Measurements from ENCODE around the gene STARD13. TPM values are rescaled to one million over a fixed set of nuclear protein-coding genes. Genes with fewer than 3 reads are reported as not detected.

STARD13 gene
- polyA plus RNA-seq, 4 donors: 23.3 to 24.1 (median 23.7) TPM

DNA sequence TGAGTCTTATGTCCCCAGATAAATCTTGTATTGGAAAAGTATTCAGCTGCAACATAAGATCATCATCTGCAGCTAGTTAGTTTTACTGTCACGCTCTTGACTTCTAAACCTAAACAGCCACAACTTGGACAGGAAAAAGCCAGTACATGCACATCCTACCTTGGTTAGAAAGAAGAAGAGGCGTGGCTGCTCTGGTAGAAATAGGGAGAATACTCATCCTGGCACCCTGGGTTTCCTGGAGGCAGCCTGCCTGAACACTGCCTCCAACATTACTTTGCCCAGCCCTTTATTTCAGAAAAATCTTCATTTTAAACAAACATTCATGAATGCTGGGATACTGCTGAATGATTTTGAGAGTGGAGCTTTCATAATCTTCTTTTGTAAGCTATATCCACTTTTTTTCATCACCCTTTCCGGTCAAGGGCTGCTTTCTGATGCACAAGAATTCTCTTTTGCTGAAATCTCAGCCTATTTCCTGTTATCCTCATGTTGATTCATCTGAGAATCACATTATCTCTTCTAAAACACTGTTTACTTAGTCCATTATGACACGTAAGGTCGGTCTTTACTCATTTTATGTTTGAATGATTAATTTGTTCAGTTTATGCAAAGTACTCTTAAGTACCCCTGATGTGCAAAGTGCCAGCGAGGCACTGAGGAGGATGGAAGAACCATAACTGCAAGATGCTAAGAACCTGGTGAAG lies 55.2 kb downstream of the STARD13 start:
- DNase-seq (ENCODE audit: low read depth in 4 of 4, low spot score in 3 of 4): no peak

DNA sequence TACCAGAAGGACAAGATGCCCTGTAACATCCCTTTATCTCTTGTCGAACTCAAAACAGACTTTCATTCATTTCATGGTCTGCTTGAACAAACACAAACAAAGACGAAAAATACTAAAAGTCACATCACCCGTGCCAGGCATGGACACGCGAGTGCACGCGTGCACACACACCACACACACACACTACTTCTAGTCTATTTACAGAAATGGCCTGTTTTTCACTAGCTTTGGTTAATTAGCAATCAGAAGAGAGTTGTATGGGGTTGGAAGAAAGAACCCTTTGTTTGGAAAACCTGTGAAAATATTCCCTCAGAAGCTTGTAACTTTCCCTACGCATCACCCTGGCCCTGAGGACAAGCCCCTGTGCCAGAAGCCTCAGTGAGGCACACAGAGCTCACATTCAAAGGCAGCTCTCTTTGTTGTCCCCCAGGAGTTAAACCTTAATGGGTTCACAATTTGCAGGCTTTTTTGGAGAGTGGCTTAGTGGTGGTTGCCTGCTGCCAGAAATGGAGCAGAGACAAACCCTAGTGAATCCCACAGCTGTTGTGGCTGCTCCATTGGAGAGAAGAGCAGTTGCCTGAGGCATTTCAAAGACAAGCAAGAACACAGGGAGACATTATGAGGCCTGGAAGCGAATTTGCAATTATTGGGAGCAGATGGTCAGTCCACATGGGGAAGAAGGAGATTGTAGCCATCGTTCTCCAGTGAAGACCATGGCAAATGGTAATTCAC lies 55.9 kb downstream of the STARD13 start:
- DNase-seq (ENCODE audit: low read depth in 4 of 4, low spot score in 3 of 4): no peak

DNA sequence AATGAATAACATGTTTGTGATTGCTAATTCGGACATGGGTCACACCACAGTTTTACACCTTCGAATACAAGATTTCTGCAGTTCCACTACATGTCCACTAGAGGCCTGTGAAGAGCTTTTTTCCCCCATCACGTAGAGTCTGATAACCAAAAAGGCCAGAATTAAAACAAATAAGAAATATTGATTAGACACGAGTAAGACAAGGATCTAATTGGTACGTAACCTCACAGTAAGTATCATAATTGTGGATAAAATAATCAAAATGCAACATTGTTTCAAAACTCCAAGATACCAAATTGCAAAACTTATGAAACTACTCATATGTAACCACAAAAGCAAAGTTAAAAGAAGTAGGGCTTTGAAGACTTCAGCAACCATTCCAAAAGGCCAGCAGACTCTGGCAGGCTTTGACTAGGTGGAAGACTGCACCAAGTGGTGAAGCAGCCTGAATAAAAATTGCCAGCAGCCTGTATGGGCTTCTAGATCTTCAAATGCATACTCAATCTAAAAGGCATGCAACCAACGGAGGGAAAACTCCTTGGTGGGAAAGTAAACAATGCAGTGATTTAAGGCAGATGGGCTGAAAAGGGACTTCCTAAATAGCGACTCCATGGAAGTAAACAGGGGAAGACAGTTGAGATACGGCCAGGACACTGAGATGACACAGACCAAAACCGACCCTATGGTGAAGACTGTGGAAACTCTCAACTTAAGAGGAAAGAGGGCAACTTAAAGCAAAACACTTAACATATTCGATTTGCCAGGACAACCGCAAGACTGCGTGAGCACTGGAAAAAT lies 56.7 kb downstream of the STARD13 start:
- no peak for DNase-seq (ENCODE audit: low read depth in 4 of 4, low spot score in 3 of 4)

DNA sequence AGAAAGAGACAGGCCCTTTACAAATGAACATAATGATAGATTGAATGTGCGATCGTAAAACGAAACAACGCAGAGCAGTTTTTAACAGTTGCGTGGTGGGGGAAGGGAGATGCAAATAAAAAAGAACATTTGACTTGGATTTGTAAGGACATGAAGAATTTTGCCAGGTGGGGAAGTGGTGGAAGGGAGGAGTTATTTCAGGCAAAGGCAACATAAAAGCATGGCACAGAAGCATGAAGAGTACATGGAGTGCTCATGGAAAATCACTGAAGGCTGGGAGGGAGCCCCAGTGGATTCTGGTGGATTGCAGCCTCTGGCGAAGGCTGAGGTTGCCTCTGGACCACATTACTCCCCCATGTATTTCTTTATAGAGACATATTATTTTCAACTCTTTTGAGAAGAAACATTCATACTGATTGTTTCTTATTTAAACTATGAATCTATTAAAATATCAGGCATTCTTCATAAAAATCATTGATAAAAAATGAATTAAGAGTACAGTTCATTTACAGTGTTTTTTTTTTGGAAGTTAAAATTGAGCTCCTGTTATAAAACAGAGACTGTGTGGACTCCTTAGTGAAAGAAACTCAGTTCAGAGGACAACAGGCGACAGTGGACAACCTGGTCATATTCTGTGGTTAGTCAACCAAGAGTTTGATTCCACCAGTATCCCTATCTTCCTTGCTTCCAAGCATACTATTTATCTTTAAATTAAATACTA lies 57.5 kb downstream of the STARD13 start:
- no peak for DNase-seq (ENCODE audit: low read depth in 4 of 4, low spot score in 3 of 4)

DNA sequence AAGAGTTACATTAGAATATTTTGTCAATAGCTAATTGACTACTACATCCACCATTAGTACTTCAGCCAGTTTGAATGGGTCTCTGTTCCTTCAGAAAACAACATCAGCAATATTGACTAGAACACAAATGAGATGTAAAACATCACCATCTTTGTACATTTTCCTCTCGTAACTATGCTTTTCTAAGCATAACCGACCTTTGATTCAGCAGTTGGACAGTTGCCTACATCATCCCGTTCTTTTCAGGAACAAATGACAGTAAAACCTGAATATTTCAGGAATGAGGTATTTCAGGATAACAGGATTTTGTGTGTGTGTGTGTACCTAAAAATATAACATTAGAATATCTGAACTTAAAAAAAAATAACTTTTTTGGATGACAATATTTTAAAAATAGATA lies 60.9 kb downstream of the STARD13 start:
- no peak for DNase-seq (ENCODE audit: low read depth in 4 of 4, low spot score in 3 of 4)

DNA sequence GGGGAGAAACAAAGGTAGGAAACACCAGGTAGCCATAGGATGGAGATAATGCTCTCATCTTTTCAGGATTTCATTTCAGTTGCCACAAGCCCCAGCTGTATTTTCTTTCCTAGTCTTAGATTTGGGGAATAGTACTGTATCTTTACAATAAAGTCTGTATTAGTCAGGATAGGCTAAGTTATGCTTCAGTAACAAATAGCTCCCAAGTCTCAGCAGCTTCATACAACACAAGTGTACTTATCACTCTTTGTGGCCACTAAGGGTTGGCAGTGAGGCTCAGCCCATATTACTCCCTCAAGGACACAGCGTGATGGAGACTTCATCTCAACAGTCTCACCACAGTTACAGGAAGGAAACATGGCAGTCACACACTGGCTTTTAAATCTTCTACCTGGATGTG lies 61.4 kb downstream of the STARD13 start:
- DNase-seq (ENCODE audit: low read depth in 4 of 4, low spot score in 3 of 4): no peak

DNA sequence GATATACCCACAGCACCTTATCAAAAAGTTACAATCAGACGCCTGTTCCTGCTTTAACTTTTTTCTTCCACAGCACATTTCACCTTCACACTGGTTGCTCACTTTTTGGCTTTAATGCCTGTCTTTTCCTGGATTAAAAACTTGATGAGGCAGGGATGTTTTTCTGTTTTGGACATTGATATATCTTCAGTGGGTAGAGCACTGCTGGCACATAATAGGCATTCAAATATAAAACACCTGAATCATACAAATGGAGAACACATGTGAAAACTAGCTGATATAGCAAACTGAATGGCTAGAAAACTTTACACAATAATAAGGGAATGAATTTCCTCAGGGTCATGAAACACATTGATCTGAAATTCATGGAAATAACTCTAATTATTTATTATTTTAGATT lies 65.6 kb downstream of the STARD13 start:
- DNase-seq (ENCODE audit: low read depth in 4 of 4, low spot score in 3 of 4): no peak

DNA sequence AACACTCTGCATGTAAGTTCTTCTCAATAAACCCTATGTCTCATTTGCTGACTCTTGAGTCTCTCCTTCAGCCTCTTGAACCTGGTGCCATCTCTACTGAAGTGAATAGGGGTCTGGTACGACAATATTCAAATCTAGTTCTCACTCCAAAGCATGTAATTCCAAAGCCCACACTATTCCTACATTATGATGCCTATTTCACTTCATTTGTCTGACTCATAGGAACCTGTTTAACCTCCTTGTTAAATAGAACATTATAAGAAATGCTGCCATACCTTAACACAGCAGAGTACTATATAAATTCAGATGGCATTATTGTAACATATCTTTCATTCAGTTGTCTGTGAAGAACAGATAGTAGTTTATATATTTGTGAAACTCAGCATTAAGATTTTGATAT lies 67.1 kb downstream of the STARD13 start:
- no peak for DNase-seq (ENCODE audit: low read depth in 4 of 4, low spot score in 3 of 4)

DNA sequence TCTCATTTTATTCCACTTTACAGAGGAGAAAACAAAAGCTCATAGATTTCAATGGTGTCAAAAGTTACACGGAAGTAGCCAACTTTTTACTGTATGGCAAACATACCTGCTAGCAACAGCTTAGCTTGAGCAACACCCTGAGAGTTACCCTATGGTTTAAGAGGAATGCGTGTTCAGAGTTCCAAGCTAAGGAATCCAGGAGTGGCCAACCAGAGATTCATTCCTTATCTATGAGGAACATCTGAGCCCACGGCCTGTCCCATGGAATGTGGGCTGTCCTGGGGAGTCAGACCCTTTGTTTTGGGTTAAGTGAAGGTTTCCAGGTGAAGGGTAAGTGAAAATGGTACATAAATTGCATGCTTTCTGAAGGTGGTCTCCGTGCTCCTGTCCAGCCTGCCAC lies 67.5 kb downstream of the STARD13 start:
- no peak for DNase-seq (ENCODE audit: low read depth in 4 of 4, low spot score in 3 of 4)

DNA sequence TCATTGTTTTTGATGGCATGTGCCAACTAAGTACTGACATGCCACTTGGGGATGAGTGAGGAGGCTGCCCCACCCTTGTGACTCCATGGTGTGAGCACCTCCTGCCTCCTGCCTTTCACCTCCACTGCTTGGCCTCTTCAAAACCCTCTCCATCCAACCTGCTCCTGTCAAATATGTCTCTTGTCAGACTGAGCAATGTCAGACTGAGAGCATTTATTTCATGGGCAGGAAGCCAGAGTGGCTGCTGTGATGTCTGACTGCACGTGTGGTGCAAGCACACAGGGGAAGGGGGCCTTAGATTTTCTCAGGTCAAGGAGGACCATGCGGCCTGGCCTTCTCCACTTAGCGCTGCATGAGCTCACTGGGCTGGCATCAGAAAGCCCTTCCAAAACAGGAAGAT lies 68.3 kb downstream of the STARD13 start:
- DNase-seq (ENCODE audit: low read depth in 4 of 4, low spot score in 3 of 4): no peak

DNA sequence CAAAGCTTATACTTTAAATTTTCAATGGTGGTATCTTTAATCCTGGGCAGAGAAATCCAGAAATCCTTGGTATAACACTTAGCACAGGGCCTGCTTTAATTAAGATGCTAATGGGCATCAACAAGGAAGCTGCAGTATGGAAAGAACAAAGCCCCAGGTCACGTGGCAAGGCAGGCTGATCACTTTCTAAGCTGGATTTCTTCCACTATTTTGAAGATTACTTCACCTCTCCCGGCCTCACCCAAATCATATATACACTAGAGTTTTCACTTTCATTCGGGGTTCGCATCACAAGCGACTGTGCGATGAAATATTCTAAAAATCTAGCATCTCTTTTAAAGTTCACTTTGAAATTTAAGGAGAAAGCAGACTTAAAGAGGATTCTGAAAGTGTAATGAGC lies 71.8 kb downstream of the STARD13 start:
- no peak for DNase-seq (ENCODE audit: low read depth in 4 of 4, low spot score in 3 of 4)

DNA sequence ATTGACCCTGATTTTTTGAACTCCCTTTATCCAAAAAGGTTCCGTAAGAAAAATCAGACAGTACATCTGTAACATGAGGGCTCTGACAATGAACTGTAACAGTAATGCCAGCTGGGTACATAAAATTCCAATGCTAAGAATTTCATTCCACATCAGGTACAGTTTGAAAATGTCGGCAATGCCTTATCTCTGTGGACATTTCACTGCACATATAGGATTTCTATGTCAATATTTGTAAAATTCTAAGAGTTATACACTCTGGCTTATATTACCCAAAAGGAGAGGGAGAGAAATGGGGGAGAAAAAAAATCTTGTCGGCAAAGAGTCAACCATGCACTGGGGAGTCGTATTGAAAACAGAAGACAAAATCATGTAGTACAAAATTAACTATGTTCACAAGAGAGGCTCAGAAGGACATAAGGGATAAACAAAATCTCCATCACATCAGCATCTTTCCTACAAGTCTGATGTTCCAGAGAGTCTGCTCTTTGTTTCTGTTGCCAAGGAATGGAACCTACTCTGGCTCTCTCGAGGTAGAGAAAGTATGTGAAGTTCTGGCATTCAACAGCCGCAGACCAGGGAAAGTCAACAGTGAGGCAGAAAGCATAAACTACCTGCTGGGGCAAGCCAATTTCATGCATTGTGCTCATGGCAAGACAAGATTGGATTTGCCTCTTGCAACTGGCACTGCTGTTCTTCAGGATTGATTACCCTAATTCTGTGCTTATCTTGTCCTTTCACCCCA lies 72.4 kb downstream of the STARD13 start:
- no peak for DNase-seq (ENCODE audit: low read depth in 4 of 4, low spot score in 3 of 4)

DNA sequence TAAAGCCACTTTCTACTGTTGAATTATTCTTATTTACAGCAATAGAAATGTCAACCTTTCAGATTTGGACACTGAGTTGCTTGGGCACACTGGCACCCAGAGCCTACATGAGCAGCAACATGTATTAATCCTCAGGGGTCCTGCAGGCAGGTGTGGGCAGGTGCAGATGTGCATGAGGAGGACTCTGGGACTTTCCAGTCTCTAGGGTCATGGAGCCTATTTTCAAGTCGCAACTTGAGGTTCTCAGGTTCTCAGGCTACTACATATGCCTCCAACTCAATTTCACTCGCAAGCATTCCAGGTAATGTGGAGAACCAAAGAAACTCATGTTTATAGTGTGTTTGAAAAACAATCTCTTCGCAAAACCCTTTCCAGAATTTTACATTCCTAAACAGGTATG lies 73.2 kb downstream of the STARD13 start:
- DNase-seq (ENCODE audit: low read depth in 4 of 4, low spot score in 3 of 4): no peak

DNA sequence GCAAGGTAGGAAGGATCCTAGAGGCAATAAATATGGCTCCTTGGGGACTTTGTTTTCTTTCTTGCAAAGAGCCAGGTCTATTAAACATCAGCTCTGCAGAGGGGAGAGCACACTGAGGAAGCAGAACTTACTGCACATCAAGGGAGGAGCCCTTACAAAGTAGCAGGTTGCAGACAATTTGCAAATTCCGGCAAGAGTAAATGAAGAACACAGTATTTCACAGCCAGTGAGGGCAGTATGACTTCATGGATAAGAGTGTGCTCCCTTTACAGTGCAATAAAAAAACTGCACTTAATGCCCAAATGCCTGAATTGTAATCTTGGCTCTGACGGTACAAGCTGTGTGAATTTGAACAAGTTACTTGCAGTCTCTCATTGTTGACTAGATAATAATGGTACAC lies 75.5 kb downstream of the STARD13 start:
- no peak for DNase-seq (ENCODE audit: low read depth in 4 of 4, low spot score in 3 of 4)

DNA sequence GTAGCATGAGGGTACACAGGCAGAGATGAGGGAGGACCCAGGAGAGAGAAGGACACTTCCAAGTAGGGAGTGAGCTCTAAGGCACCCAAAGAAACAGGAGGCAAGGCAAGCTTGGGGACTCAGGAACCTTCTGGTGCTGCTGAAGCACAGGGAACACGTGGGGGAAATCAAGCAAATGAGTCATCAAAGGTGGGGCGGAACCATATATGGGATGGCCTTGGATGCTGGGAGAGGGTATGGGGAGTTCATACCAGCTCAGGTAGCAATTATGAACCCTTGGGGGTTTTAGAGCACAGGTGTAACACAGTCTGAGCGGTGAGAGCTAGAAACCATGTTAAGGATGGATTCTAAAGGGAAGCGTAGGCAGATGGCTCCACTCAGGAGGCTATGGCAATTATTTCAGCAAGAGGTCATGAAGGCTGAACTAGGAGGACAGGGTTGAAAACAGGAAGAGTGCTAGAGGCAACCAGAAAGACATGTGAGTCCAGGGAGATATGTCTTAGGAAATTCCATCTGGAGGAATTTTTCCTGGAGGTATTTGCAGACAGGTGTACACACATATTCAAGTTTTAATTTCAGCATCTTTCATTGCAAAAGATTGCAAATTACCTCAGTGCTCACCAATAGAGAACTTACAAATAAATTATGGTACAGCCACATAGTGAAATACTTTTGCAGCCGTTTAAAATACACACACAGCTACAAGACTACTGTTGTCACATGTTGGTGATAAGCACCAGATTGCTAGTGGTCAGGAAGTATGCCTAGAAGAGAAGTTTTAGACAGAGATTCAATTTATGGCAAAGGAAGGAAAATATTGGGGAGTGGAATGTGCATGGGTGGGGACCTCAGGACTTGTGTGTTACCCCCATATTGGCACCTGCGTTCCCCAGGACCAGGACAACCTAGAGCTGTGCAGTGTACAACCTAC lies 77.0 kb downstream of the STARD13 start:
- no peak for DNase-seq (ENCODE audit: low read depth in 4 of 4, low spot score in 3 of 4)

DNA sequence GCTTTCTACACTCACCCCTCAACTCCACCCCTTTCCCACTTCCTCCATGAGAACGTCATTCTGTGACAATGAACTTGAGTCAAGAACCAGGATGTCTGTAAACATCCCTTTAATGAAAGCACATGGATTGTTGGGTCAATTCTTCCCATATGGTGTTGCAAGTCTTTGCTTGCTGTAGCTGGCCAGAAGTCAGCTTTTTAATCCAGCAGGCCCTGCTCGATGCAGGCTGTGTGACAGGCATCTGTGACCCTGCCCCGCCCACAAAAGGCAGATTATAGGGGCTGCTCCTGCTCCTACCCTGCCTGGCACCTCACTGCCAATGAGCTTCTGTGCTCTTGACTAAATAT lies 78.0 kb downstream of the STARD13 start:
- no peak for DNase-seq (ENCODE audit: low read depth in 4 of 4, low spot score in 3 of 4)

DNA sequence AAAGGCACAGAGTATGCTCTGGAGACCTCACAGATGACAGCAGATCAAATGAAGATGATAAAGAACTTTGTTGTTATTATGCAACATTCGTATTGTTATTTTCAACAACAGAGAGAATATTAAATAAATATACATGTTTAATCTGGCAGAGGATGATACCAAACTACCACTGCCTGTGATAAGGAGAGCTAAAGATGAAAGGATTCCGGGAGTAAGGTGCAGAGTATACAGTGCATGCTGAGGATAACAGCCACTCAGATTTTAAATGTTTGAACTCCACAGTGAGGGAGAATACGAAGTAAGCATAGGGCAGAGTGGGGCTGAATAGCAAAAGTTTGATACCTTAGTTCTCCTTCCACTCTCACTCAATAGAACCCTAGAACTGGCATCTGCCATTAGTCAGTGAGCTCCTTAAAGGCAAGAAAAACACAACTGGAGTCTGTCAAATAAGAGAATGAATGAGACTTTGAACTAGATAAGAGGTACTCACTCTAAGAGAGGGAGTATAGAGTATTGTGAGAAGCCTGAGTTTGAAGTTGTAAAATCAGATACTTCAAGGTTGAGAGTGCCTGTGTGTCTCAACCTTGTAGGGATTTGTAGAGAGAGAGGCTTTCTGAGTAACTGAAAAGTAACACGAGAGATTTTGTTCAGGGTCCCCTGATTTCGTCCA lies 78.5 kb downstream of the STARD13 start:
- no peak for DNase-seq (ENCODE audit: low read depth in 4 of 4, low spot score in 3 of 4)

DNA sequence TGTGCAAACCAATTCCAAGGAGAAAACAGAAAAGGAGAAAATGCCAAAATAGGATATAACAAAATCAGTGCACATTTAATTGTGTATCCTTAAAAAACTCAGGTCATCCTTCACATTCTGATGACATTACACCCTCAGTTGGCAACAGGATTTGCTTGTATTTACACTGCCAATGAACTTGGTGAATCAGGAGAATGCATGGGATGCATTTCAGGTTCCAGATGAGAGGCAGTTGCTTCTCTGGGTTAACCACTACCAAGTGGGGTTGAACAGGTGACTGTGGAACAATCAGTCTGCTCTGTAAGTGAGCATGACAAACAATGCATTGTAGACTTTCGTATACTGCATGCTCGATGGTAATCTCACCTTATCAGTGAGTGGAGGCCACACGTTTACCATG lies 79.1 kb downstream of the STARD13 start:
- DNase-seq (ENCODE audit: low read depth in 4 of 4, low spot score in 3 of 4): no peak

DNA sequence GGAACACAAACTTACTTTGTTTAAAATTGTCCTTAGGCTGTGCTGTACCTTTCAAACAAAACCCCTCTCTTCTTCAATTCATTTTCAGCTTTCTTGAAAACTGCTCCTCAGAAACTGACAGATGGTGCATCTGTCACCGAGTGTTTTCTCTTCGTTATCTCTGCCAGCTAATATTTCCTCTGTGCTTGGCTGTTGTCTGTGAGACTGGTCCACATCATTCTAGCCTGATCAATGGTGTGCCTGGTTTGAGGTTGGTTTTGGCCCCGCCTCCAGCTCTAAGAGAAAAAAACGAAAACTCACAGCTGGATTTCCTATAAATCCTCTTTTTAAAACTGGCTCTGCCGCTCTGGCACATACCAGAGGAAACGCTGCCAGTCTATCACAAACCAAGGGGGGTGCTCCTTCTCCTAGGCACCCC lies 79.7 kb downstream of the STARD13 start:
- DNase-seq (ENCODE audit: low read depth in 4 of 4, low spot score in 3 of 4): no peak
